ENCODE results near the gene MFSD8. TPM values are rescaled to one million over a fixed set of nuclear protein-coding genes. Genes with fewer than 3 reads are reported as not detected.

Gene MFSD8
- total and polyA plus RNA-seq, 2 of the 8 experiments (the other 6 are each of a cell fraction or from before 2014, with no cell fraction given), result 9.2 to 15.8 TPM

DNA sequence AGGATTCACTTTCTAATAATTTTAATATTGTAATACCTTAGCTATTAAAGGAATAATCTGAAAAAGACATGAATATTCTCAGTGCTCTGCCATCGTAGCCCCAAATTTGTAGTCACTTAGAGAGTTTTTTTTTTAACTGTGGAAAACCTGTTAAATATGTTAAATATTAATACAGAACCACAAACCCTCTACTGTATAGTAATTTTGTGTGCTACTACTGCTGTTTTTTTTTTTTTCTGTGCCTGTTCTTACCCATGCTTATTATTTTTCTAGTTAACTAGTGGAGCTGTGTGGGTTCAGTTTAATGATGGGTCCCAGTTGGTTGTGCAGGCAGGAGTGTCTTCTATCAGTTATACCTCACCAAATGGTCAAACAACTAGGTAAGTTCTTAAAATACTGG, 68.4 kb downstream of the MFSD8 start:
- Histone ChIP-seq H2BK15ac (ENCODE audit: low read length) (no peak overlapping the region), H3K4me2 (ENCODE audit: insufficient read depth in 1 of 2, low read depth in 2 of 2, low read length in 2 of 2) (no peak overlapping the region), H3K23me2 (ENCODE audit: low read depth, low read length) (no peaks in the 10 kb centered on the region), H3K56ac (replicated peaks; ENCODE audit: insufficient read length, low read depth, low read length) (no peak overlapping the region), H3K4ac (replicated peaks; ENCODE audit: insufficient read length, low read depth, low read length) (no peak overlapping the region), H4K5ac (ENCODE audit: insufficient read length, low read depth, low read length) (no peak overlapping the region), H3K4me1 (replicated peaks in 1 of 4; ENCODE audit: control insufficient read depth in 3 of 4, insufficient read depth in 4 of 4, low read length in 3 of 4) (no peaks in the 10 kb centered on the region), H2AFZ (ENCODE audit: low read length) (no peak overlapping the region), H2BK12ac (ENCODE audit: low read depth, low read length) (no peak overlapping the region), H3K27me3 (replicated peaks in 1 of 4; ENCODE audit: control insufficient read depth in 3 of 4, extremely low read depth in 1 of 4, insufficient read depth in 3 of 4, low read length in 3 of 4) (no peaks in the 10 kb centered on the region), H4K91ac (replicated peaks; ENCODE audit: insufficient read length, low read length) (no peak overlapping the region), H4K8ac (ENCODE audit: extremely low read depth, insufficient read depth, low read length) (no peak overlapping the region), H3K18ac (ENCODE audit: extremely low read depth, low read length) (no peak overlapping the region), H3K79me2 (ENCODE audit: control insufficient read depth in 1 of 2, insufficient read depth in 2 of 2, low read length in 2 of 2) (no peaks in the 10 kb centered on the region), H3K9me3 (ENCODE audit: insufficient read depth in 2 of 2, low read depth in 1 of 2, low read length in 1 of 2) (no peaks in the 10 kb centered on the region), H2BK20ac (ENCODE audit: low read length) (no peak overlapping the region), H3K9ac (replicated peaks in 1 of 4; ENCODE audit: extremely low read depth in 1 of 4, low read depth in 3 of 4, low read length in 3 of 4) (no peak overlapping the region), H2BK5ac (ENCODE audit: low read depth, low read length) (no peak overlapping the region), H3K4me3 (ENCODE audit: extremely low read depth in 1 of 4, insufficient read depth in 2 of 4, low read depth in 3 of 4, low read length in 4 of 4) (no peak overlapping the region), H3K23ac (ENCODE audit: insufficient read length) (no peak overlapping the region), H3K27ac (ENCODE audit: low read depth, low read length) (no peak overlapping the region), H3K79me1 (ENCODE audit: low read depth, low read length) (no peaks in the 10 kb centered on the region), H3K14ac (ENCODE audit: insufficient read length) (no peak overlapping the region), H3K36me3 (ENCODE audit: control insufficient read depth in 2 of 4, insufficient read depth in 4 of 4, low read length in 3 of 4) (peaks cover 5 to 71% (median 40%) of the 10 kb centered on the region in 4 experiments; a peak in 7 of 8 replicates), H2AK5ac (ENCODE audit: low read depth, low read length) (no peak overlapping the region), H4K20me1 (replicated peaks in 1 of 2; ENCODE audit: control insufficient read depth in 1 of 2, insufficient read depth in 2 of 2, low read length in 2 of 2) (no peaks in the 10 kb centered on the region), H2BK120ac (replicated peaks; ENCODE audit: low read depth, low read length) (no peak overlapping the region)
- no peak for FAIRE-seq
- DNase-seq (ENCODE audit: low read depth in 1 of 2, low spot score in 2 of 2), result no peak
- POLR2A ChIA-PET (ENCODE audit: partially characterized antibody), result interaction anchor here (0.6 kb wide), 1 partner anchor 12 kb away, joined by 3 read pairs; no protein-coding TSS in a partner anchor
- 94% methylated on average over 1 of the region's 1 CpG; no CpG with 5 or more reads in 1 of the 2 experiments for WGBS, 2 experiments (ENCODE audit: extremely low coverage in 1 of 2, insufficient coverage in 1 of 2, insufficient read length in 1 of 2, insufficient replicate concordance in 2 of 2, low coverage in 1 of 2, low lambda C conversion rate in 2 of 2, missing lambda C conversion rate in 1 of 2)
- CTCF ChIA-PET (ENCODE audit: partially characterized antibody), result interaction anchor here (0.6 kb wide), 2 partner anchors 47 to 506 kb away, joined by 3 read pairs; no protein-coding TSS in a partner anchor
- TF ChIP-seq SRF (IDR thresholded peaks at IDR 0.05; ENCODE audit: low read depth, low read length) (no peak), KDM5A (IDR thresholded peaks at IDR 0.05; ENCODE audit: low read length) (no peak), SP1 (IDR thresholded peaks at IDR 0.05; ENCODE audit: low read depth, low read length) (no peak), EP300 (IDR thresholded peaks at IDR 0.05; ENCODE audit: borderline replicate concordance in 1 of 2, low read depth in 2 of 2, low read length in 2 of 2) (no peak), TAF7 (optimal IDR thresholded peaks at IDR 0.05; ENCODE audit: borderline replicate concordance, low read depth, low read length) (no peak)

Data from H1 (cell line).